LNCaP clone FGC (cell line): ENCODE measurements around the gene SMOC2.

ENCODE experiments used
- DNase-seq: peaks from one replicate; pipeline ENCODE4 v3.0.0-alpha.2; 2011; ENCODE audit warnings: low read depth
- H3K4me3 ChIP-seq: 2 replicates; pipeline ENCODE4 v1.5.1; 2011; ENCODE audit warnings: mild to moderate bottlenecking, low read depth, low read length, control low read depth
- TF ChIP-seq, protein P1 (sequence below): IDR thresholded peaks from 2 replicates; pipeline ENCODE4 v1.5.1; 2012; ENCODE audit warnings: mild to moderate bottlenecking; ENCODE audit not compliant: control insufficient read depth, insufficient read depth; ENCODE audit errors: extremely low read depth

The SMOC2 gene

DNA sequence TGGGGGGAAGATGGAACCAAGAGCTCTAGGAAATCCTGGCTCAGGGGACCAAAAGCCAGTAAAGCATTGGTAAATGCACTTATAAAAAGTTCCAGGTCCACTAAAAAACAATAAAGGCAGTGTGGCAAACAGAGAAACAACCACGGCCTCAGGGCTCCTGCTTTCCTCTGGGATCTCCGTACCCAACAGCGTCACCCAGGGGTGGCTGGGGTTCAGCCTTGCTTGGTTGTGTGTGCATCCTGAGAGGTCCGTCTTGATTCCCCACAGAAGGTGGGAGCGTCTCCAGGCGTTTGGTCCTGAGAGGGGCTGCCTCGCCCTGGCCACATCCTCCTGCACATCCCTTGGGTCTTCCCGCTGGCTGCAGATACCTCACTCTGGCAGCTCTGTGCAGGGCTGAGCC, 60.6 kb downstream of the SMOC2 start:
- TF ChIP-seq, protein P1, sequence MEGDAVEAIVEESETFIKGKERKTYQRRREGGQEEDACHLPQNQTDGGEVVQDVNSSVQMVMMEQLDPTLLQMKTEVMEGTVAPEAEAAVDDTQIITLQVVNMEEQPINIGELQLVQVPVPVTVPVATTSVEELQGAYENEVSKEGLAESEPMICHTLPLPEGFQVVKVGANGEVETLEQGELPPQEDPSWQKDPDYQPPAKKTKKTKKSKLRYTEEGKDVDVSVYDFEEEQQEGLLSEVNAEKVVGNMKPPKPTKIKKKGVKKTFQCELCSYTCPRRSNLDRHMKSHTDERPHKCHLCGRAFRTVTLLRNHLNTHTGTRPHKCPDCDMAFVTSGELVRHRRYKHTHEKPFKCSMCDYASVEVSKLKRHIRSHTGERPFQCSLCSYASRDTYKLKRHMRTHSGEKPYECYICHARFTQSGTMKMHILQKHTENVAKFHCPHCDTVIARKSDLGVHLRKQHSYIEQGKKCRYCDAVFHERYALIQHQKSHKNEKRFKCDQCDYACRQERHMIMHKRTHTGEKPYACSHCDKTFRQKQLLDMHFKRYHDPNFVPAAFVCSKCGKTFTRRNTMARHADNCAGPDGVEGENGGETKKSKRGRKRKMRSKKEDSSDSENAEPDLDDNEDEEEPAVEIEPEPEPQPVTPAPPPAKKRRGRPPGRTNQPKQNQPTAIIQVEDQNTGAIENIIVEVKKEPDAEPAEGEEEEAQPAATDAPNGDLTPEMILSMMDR, result no peak
- DNase-seq, result no peak
- H3K4me3 ChIP-seq, result no peak overlapping the region

DNA sequence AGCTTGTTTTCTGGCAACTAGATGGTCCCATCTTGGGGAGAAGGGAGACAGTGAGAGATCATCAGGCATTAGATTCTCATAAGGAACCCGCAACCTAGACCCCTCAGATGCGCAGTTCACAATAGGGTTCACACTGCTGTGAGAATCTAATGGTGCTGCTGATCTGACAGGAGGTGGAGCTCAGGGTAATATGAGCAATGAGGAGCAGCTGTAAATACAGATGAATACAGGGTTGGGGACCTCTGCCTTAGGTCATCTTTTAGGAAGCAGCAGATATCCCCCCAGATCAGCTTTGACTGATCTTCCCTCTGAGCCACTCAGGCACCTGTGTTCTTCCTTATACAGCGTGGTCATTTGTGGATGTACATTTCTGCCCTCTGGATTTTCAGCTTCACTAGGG, 63.4 kb downstream of the SMOC2 start:
- TF ChIP-seq, protein P1, result no peak

GRCh38 chr6:168506460-168506859, 65.5 kb downstream of the SMOC2 start:
- no peak overlapping the region for H3K4me3 ChIP-seq
- peak; percentile 14 for DNase-seq
- TF ChIP-seq, protein P1, result no peak

More for the DNA sequence above, 63.4 kb downstream of the SMOC2 start:
- no peak overlapping the region for H3K4me3 ChIP-seq
- no peak for DNase-seq

DNA sequence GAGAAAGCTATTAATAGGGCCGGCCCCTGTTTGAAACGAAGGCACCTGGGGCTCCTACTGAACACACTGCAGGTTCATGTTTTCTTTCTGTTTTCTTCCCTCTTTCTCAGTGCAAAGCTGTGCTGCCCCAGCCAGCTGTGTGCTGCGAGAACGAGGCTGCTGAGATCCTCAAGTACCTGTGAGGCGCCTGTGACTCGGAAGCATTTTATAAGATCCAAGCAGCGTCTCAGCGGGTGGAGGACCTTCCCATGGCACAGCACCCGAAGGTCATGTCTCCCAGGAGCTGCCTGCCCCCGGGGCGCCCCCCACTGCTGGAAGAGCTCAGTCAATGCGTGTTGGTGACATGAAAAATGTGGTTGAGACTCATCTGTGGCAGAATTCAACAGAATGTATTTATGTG, 66.3 kb downstream of the SMOC2 start:
- no peak for DNase-seq
- no peak overlapping the region for H3K4me3 ChIP-seq
- TF ChIP-seq, protein P1, result no peak

DNA sequence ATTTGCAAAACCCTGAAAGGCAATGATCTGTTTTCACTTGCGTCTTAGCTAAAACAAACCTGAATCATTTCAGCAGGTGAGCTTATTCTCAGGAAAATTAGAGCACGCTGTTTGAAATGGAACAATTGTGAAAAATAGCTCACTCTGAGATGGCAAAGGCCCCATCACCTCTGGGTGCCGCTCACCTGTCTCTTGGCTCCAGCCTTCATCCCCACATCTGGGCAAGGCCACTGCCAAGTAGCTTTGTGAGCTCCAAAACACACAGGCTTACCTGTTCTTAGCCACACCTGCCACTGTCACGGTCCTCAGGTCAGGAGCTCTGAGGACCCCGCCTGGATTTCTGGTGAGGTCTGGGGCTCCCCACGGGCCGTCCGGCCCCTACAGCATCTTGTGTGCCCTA, 66.7 kb downstream of the SMOC2 start:
- TF ChIP-seq, protein P1, result no peak
- DNase-seq, result no peak
- no peak overlapping the region for H3K4me3 ChIP-seq

DNA sequence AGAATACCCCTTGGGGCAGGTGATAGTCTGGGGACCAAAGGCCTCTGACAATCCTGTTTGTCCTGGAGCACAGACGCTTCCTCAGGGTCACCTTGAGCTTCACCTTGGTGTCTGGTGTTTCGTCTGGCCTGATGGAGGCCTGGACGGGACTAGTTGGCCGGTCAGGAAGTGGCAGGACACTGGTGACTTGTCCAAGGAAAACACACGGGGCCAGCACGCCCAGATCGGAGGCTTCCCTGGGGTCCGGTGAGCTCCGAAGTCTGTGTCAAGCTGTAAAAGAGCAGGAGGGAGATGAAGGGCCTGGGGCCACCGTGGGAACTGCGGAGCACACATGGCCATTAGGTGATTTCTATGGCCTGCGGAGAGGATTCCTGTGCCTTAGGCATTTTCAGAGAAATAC, 67.9 kb downstream of the SMOC2 start:
- H3K4me3 ChIP-seq, result no peak overlapping the region
- TF ChIP-seq, protein P1, result no peak
- no peak for DNase-seq

DNA sequence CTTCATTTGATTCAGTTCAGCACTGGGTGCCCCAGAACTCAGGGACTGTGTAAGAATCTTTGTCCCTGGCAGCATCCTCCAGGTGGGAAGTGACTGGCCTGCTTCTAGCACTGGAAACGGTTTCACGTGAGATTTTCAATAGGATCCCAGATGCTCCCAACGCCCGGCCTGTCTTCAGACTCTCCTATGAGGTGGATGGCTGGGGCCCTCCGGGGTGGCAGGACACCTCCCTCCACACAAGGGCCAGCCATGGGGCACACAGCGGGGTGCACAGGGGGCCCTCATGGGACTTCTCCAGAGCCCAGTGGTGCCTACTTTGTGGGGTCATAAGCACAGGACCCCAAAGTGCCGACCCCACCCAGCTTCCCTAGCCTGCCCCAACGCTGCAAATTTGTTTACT, 72.8 kb downstream of the SMOC2 start:
- TF ChIP-seq, protein P1, result no peak
- no peak overlapping the region for H3K4me3 ChIP-seq
- DNase-seq, result no peak
